Bronchial smooth muscle cell (primary cell): ENCODE results near the gene RPRML. TPM values are rescaled to one million over a fixed set of nuclear protein-coding genes. Genes with fewer than 3 reads are reported as not detected.

Source experiments
- total RNA-seq: library from RNA; depleted of rRNA; stranded (reverse); fragments of >200 nt; gene quantifications from 2 replicates; pipeline ENCODE4 v1.2.1, GENCODE V29; 2014

The RPRML gene
- total RNA-seq, result not detected in 2 replicates

DNA sequence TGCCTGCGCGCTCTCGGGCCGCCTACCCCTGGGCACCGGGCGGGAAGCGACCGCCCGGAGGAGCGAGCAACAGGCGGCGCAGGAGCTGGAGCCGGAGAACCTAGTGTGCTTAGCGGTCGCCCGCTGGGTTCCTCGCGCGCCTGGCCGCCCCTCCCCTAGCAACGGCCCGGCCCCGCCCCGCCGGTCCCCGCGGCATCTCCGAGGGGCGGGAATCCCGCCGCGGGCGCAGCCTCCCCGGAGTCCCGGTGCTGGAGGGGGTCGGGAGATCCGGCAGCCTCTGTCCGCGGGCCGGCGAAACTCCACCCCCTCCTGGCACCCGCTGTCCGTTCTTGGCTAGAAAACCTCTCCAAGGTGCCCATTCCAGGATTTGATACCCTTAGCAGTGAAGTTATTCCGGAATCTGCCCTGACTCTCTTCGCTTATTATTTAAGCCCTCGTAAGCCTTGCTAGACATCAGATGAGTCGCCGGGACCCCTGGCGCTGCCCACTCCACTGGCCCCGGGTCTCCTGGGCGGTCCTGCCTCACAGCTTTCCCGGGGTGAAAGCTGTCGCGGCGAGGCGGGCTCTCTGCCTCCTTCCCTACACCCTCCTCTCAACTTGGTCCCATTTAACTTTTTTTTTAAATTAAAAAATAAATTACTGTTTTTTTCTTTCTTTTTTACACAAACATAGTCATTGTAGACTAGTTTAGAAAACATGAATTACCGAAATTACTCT, at the start of gene RPRML:
RPRML (minus strand) TSS at position 107 of the 717 bp plus-strand sequence. CDS start 246 bp downstream, outside the sequence.

Other genes starting within 250 kb of the RPRML start
- 0.32 and 0.86 TPM in 2 replicates for gene WNT3, start 160.6 kb downstream of the RPRML start, total RNA-seq
- gene WNT9B, start 127.7 kb downstream of the RPRML start, total RNA-seq, result 0.32 TPM in 1 of 2 replicates, not detected in the other
- gene GOSR2, start 56.1 kb downstream of the RPRML start, total RNA-seq, result 37.2 and 39.2 TPM in 2 replicates
- gene CDC27, start 210.0 kb upstream of the RPRML start, total RNA-seq, result 70.2 and 78.7 TPM in 2 replicates
- gene MYL4, start 230.1 kb upstream of the RPRML start, total RNA-seq, result not detected in 2 replicates